Cortex of kidney (tissue), 1 donor: ENCODE data around the gene CKAP2.
"Not testable (repeated sequence)": the region's sequence is repeated elsewhere in the genome, so short reads cannot be mapped to it uniquely, and the experiment has no call there.

ENCODE experiments used
- DNase-seq: peaks from one replicate; lab custom pipeline; 2025; lab: John Stamatoyannopoulos, UW

CKAP2 gene

GRCh38 chr13:52454820-52455676 lies at the start of gene CKAP2:
CKAP2 (plus strand) TSS chr13:52455478; CDS start chr13:52455557, 79 bp downstream.
- peak; percentile 30 for DNase-seq

- DNase-seq = no peak
Measured at GRCh38 chr13:52405767-52406494, 49.3 kb upstream of the CKAP2 start, which contains the start of gene THSD1. THSD1 (minus strand) TSS chr13:52406172; CDS start chr13:52402600, 3,572 bp downstream.

GRCh38 chr13:52406629-52407028 lies 48.6 kb upstream of the CKAP2 start:
- DNase-seq = no peak

- DNase-seq = not testable (repeated sequence)
Measured at GRCh38 chr13:52407436-52407835, 47.8 kb upstream of the CKAP2 start.

- DNase-seq = not testable (repeated sequence)
Measured at GRCh38 chr13:52408071-52408658, 47.1 kb upstream of the CKAP2 start.

GRCh38 chr13:52411629-52412028 lies 43.6 kb upstream of the CKAP2 start:
- DNase-seq = no peak

- DNase-seq = no peak
Measured at GRCh38 chr13:52412128-52412527, 43.1 kb upstream of the CKAP2 start.

- DNase-seq = no peak
Measured at GRCh38 chr13:52414051-52414450, 41.2 kb upstream of the CKAP2 start.

- DNase-seq = no peak
Measured at GRCh38 chr13:52414963-52415362, 40.3 kb upstream of the CKAP2 start.

GRCh38 chr13:52419080-52419479 lies 36.2 kb upstream of the CKAP2 start:
- DNase-seq = no peak

GRCh38 chr13:52421216-52421615 lies 34.1 kb upstream of the CKAP2 start:
- DNase-seq = no peak

GRCh38 chr13:52428295-52428694 lies 27.0 kb upstream of the CKAP2 start:
- no peak for DNase-seq

GRCh38 chr13:52432456-52432855 lies 22.8 kb upstream of the CKAP2 start:
- no peak for DNase-seq

- no peak for DNase-seq
Measured at GRCh38 chr13:52446265-52446664, 9.0 kb upstream of the CKAP2 start.

- no peak for DNase-seq
Measured at GRCh38 chr13:52447354-52447753, 7.9 kb upstream of the CKAP2 start.

GRCh38 chr13:52447815-52448552 lies 7.3 kb upstream of the CKAP2 start:
- no peak for DNase-seq

GRCh38 chr13:52449331-52450011 lies 5.8 kb upstream of the CKAP2 start:
- DNase-seq = no peak

GRCh38 chr13:52450012-52450792 lies 5.1 kb upstream of the CKAP2 start, which contains the start of gene VPS36:
VPS36 (minus strand) TSS chr13:52450634; CDS start chr13:52450594, 40 bp downstream.
- DNase-seq = peak; percentile 47

GRCh38 chr13:52450793-52451116 lies 4.5 kb upstream of the CKAP2 start:
- no peak for DNase-seq

GRCh38 chr13:52451135-52451804 lies 4.0 kb upstream of the CKAP2 start:
- DNase-seq = no peak
